HG02840 (cell line): Measurements from ENCODE around the gene EID3.
"Not testable (repeated sequence)": the region's sequence is repeated elsewhere in the genome, so short reads cannot be mapped to it uniquely, and the experiment has no call there.

Experiments used
- ATAC-seq: cut with Tn5 transposase; IDR thresholded peaks from one replicate; pipeline ENCODE4 v1.9.1; 2021; ENCODE audit warnings: mild to moderate bottlenecking, moderate library complexity, moderate number of reproducible peaks; ENCODE audit not compliant: unreplicated experiment, low FRiP score

The EID3 gene

GRCh38 chr12:104303538-104304151, at the start of gene EID3:
TSS of gene EID3 (plus strand) at chr12:104303739. CDS start at chr12:104303935, 196 bp downstream.
- ATAC-seq: peak; percentile 64

- no peak for ATAC-seq
Measured at GRCh38 chr12:104257913-104258472, 45.5 kb upstream of the EID3 start.

DNA sequence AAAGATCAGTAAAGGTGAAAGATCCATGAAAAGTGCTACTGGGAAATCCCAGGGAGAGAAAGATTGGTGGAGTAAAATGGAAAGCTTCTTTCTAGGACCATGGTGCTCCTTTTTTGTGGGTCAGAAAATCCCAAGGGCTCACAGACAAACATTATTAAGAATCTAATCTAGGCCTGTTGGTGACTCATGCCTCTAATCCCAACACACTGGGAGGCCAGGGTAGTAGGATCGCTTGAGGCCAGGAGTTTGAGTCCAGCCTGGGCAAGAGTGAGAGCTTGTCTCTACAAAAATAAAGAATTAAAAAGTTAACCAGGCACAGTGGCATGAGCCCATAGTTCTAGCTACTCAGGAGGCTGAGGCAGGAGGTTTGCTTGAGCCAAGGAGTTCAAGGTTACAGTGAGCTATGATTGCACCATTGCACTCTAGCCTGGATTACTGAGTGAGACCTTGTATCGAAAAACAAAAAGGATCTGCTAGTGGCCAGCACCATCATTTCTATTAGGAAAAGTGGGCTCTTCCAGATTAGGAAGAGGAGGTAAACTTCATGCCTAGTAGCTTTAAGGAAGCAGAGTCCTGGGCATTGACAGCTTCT, 45.0 kb upstream of the EID3 start:
- ATAC-seq: no peak

- no peak for ATAC-seq
Measured at GRCh38 chr12:104263026-104263425, 40.5 kb upstream of the EID3 start.

GRCh38 chr12:104263580-104264358, 39.8 kb upstream of the EID3 start:
- ATAC-seq: no peak

GRCh38 chr12:104265436-104265835, 38.1 kb upstream of the EID3 start:
- not testable (repeated sequence) for ATAC-seq

DNA sequence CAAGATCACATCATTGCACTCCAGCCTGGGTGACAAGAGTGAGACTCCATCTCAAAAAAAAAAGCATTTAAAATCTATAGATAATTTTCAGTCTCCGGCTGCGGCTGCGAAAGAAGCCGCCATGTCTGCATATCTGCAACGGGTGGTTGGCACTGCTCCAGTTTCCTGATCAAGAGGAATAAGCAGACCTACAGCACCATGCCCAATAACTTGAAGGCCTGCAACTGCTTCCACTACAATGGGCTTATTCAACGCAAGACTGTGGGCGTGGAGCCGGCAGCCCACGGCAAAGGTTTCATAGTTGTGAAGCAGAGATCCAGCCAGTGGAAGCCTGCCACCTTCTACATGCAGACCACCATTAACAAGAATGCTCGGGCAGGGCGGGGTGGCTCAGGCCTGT, 30.6 kb upstream of the EID3 start:
- ATAC-seq: no peak

- no peak for ATAC-seq
Measured at GRCh38 chr12:104273503-104273902, 30.0 kb upstream of the EID3 start.

GRCh38 chr12:104274811-104275210, 28.7 kb upstream of the EID3 start:
- no peak for ATAC-seq

DNA sequence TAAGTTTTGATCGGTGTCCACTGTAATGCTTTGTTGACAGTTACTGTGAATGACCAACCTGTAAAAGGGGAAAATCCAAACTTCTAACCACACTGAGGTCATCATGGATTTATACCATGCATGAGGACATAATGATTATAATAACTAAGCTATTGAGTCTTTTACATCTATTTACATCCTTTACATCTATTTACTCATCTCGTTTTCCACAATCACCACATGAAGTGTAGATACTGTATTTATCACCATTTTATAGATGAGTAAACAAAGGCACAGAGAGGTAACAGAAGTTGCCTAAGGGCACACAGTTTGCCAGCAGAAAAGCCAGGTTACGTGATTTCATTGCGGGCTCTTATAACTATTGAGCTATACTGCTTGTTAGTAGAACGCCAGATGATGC, 27.9 kb upstream of the EID3 start:
- no peak for ATAC-seq

GRCh38 chr12:104276273-104277131, 27.0 kb upstream of the EID3 start:
- ATAC-seq: no peak

- ATAC-seq: no peak
Measured at GRCh38 chr12:104279164-104279563, 24.4 kb upstream of the EID3 start.

- ATAC-seq: no peak
Measured at GRCh38 chr12:104280111-104280510, 23.4 kb upstream of the EID3 start.

DNA sequence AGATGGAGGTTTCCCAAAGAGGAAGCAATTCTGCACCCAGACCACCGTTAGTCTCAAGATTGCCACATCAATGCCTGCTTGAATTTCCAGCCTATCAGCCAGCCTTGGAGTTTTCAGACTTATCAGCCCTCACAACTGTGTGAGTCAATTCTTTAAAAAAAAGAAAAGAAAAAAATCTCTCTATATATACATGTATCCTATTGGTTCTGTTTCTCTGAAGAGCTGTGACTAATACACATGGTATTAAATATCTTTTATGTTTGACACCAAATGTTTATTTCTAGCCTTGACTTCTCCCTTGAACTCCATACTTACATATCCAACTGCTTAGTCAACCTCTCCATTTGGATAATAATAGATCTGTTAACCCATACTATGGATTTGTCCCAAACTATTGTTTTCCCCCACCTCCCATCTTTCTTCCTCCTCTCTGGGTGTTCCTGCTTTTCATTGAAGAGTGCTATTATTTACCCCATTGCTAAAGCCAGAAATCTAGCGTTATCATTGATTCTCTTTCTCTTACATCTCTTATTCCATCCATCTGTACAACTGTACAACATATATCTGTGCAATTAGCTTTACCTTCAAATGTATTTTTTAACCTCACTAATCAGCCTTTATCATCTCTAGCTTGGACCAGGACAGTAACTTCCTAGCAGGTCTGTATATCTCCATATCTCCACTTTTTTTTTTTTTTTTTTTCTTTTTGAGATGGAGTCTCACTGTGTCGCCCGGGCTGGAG, 22.7 kb upstream of the EID3 start:
- no peak for ATAC-seq

- ATAC-seq: no peak
Measured at GRCh38 chr12:104281636-104282035, 21.9 kb upstream of the EID3 start.

- ATAC-seq: no peak
Measured at GRCh38 chr12:104282109-104282508, 21.4 kb upstream of the EID3 start.

DNA sequence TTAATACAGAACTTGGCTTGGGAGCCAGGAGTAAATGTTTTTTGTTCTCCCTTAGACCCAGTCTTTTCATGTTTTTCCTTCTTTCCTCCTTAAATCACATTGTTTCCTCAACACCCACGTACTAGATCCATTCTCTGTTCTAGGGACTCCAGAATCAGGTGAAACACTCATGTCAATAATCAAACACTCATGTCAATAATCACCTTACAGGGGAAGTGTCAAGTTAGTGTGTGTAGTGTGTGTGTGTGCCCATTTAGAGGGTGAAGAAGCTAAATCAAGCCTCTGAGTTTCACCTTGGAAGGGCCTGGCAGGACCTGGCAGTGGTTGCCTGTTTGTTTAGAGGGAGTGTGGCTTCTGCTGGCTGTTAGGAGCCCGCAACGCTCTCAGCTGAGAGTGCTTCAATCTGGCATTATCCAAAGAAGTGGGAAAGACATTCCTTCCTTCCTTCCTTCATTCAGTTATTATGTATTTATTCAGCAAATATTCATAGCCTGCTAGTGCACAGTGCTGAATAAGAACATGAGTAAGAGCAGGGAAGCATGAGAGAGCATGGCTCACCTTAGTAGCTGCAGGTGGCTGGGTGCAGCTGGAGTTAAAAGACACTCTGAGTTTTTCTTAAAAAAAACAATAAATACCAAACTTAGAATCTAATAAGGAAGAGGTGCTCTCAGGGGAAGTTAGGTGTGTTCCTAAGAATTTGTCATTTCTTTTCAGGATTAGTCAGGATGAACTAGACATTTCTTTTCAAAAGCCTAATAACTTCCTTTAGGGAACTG, 17.6 kb upstream of the EID3 start:
- ATAC-seq: no peak

DNA sequence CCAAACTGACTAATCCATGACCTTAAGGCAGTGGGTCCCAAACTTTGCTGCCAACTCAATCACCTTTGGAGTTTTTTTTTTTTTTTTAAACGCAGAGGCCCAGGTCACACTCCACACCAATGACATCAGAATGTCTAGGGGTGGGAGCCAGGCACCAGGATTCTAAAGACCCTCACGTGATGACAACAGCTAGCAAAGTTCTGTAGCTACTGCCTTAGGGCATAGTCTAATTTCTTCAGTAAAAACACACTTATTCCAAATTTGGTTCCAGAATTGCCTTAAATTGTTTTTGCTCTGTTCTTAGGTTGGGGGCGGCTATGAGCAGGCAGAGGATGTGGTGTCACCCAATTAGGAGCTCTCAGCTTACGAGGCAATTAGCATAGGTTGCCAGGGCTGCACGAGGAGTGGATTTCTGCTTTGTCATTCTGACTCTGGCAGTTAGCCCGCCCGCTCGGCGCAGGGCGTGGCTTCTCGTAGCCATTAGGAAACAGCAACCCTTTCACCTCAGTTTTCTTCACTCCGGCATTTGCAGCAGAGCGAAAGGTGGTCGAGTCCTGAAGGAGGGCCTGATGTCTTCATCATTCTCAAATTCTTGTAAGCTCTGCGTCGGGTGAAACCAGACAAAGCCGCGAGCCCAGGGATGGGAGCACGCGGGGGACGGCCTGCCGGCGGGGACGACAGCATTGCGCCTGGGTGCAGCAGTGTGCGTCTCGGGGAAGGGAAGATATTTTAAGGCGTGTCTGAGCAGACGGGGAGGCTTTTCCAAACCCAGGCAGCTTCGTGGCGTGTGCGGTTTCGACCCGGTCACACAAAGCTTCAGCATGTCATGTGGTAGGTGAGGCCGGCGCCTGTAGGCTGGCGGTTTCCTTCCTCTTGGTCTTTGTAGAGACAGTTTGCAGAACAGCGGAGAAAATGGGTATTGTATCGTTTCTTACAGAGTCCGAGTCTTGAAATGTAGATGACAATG, 16.7 kb upstream of the EID3 start:
- peak; percentile 90 for ATAC-seq
